Measurements from ENCODE around the gene DDC. TPM values are rescaled to one million over a fixed set of nuclear protein-coding genes. Genes with fewer than 3 reads are reported as not detected.
"Not testable (repeated sequence)": the region's sequence is repeated elsewhere in the genome, so short reads cannot be mapped to it uniquely, and the experiment has no call there.

Gene DDC
- total RNA-seq, 1 donor from 2014 or later = not detected

GRCh38 chr7:50555594-50556140 is 9.5 kb downstream of the DDC start:
- no peak for DNase-seq (ENCODE audit: low spot score)

GRCh38 chr7:50554431-50555322 is 10.5 kb downstream of the DDC start:
- DNase-seq (ENCODE audit: low spot score) = no peak

DNA sequence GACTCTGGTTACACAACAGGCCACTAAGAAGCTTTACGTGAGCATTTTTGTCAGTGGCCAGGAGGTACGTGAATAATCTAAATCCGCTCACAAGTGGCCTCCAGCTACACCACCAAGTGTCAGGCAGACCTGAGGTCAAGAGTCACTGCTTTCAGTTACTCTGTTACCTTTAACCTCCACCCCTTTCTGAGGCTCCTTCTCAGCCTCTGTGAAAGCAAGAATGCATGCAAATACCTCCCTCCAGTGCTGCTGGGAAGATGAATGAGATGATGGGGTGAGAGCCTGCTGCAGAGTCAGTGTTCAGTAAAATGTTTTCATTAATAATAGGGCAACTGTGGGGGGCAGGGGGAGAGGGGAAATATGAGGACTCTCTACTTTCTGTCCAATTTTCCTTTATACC is 11.2 kb downstream of the DDC start:
- DNase-seq (ENCODE audit: low spot score) = no peak

- DNase-seq (ENCODE audit: low spot score) = no peak
Observed at GRCh38 chr7:50552921-50553320, 12.3 kb downstream of the DDC start.

DNA sequence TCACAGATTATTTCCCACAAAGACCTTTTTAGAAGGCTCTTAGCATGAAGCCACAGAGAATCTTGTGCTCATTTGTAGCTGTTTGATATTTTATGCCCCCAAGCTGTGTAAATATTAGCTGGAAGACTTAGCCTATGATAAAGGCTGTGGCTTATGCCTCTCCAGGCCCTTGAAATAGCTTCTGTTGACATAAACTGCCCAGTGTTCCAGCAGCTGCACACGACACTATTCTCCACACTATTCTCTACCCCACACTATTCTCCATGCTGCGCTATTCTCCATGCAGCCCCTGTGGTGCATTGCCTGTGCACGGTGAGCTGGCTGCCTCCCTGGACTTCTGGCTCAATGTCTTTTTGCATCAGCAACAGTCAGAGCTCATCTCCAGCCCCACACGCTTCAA is 13.1 kb downstream of the DDC start:
- no peak for DNase-seq (ENCODE audit: low spot score)

GRCh38 chr7:50545613-50546012 is 19.6 kb downstream of the DDC start:
- not testable (repeated sequence) for DNase-seq (ENCODE audit: low spot score)

DNA sequence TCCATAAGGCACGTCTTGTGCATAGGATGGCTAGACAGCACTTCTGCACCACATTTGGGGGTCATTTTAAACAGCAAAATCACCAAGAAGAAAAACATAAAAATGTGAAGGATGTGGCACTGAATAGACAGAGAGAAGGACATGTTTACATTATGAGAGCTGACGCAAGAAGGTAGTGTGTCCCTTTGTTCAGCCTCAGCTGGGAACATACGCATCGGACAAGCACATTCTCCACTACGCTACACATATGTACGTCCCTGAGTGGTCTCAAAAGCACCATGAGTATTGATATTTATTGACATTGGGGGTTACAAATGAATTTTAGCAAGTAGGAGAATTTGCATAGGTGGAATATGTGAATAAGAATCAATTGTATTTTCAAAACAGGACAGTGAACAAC is 20.2 kb downstream of the DDC start:
- DNase-seq (ENCODE audit: low spot score) = no peak

- no peak for DNase-seq (ENCODE audit: low spot score)
Observed at GRCh38 chr7:50543776-50544442, 21.3 kb downstream of the DDC start.

GRCh38 chr7:50542132-50542531 is 23.1 kb downstream of the DDC start:
- DNase-seq (ENCODE audit: low spot score) = no peak

DNA sequence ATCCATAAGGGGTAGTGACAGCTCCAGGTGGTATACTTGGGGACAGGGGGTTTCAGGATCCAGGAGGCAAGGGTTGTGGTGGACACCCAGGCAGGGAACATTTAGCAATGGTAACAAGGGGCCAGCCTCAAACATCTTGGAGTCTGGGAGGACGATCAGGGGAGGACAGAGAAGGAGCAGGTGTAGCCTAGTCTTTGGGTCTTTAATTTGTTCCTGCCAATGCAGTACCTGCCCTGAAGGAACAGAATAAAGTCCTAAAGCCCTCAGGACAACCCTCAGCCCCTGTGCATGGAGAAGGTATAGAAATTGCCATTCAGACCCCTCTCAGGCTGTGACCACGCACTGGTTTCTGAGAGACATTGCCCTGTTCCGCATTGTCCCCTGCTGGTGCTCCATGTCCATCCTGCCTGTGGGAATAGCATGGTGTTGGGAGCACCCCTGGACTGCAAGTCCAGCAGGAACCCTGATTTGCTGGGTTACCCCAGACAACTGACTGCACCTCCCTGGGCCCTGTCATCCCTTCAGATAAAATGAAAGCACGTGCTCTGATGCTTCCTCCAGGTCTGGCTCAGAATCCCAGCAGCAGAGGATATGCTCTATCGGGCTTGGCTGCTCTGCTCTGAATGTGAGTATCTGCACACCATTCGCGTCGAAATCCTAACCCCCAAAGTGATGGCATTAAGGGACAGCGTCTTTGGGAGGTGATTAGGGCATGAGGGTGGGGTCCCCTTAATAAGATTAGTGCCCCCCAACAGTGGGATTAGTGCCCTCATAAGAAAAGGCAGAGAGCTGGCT is 24.2 kb downstream of the DDC start:
- no peak for DNase-seq (ENCODE audit: low spot score)

- no peak for DNase-seq (ENCODE audit: low spot score)
Observed at GRCh38 chr7:50539725-50540124, 25.5 kb downstream of the DDC start.

- DNase-seq (ENCODE audit: low spot score) = no peak
Observed at GRCh38 chr7:50538478-50538877, 26.7 kb downstream of the DDC start.

- DNase-seq (ENCODE audit: low spot score) = no peak
Observed at GRCh38 chr7:50537417-50537816, 27.8 kb downstream of the DDC start.

DNA sequence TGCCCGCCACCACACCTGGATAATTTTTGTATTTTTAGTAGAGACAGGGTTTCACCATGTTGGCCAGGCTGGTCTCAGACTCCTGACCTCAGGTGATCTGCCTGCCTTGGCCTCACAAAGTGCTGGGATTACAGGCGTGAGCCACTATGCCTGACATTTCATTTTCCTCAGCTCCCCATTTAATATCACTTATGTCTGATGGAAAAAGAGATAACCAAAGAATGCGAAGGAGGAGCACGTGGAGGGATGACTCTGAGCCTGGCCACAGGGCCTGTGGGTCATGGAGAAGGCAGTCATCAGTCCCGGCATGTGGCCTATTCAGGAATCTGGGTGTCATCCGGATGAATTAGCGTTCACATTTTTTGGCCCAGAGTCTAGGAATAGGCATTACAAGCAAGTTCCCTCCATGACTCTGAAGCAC is 29.9 kb downstream of the DDC start:
- not testable (repeated sequence) for DNase-seq (ENCODE audit: low spot score)

DNA sequence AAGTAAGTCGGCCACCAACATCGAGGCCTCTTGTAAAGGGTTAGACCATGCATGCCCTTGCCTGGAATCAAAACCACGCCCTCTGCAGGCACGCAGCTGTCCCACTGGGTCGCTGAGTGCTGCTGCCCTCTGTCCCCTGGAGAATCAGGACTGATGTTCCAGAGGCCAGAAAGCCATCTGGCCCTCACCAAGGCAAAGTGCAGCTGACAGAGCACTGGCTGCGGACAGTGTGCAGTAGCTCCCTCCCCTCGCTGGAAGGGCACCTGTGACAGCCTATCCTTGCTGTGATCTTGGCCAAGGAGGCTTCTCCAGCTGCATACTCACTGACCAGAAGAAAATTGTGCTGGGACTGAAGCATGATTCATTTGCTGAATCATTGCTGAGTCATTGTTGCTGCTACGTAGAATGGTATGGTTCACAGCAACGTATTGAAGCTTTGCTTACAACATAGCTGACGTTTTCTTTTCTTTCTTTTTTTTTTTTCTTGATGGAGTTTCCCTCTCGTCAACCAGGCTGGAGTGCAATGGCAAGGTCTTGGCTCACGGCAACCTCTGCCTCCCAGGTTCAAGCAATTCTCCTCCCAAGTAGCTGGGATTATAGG is 30.4 kb downstream of the DDC start:
- no peak for DNase-seq (ENCODE audit: low spot score)

GRCh38 chr7:50533866-50534265 is 31.3 kb downstream of the DDC start:
- DNase-seq (ENCODE audit: low spot score) = no peak

DNA sequence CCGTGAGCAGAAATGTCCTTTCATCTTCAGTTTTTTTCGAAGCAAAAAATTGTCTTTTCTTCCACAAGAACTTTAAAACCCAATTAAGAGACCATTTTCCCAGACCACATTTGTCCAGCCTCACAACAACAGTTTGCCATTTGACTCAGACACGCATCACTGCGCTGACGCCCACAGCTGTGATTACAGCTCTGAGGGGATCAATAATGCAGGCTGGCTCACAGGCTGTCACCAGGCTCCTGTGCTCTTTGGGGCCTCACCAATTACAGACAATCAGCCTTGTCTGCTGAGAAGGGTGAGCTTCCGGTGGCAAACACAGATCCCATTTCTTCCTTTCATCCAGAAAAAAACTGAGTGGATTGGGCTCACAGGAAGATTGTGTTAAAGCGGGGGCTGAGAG is 33.3 kb downstream of the DDC start:
- DNase-seq (ENCODE audit: low spot score) = no peak

- no peak for DNase-seq (ENCODE audit: low spot score)
Observed at GRCh38 chr7:50531401-50531911, 33.7 kb downstream of the DDC start.

DNA sequence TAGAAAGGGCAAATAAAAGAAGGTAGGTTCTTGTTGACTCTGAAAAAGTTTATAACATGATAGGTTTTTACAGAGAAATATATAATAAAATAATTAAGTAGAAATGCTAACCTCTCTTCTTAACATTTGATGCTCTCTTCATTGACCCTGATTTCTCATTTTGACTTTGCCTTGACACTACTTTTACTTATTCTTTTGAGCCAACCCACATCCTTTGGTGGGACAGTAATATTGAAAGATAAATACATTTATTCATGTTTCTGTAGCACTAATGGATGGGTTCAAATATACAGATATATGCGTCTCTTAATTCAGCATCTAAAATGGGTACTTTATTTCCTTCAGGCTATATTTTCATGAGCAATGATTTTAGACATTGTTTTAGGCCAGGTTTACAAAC is 34.4 kb downstream of the DDC start:
- DNase-seq (ENCODE audit: low spot score) = no peak

DNA sequence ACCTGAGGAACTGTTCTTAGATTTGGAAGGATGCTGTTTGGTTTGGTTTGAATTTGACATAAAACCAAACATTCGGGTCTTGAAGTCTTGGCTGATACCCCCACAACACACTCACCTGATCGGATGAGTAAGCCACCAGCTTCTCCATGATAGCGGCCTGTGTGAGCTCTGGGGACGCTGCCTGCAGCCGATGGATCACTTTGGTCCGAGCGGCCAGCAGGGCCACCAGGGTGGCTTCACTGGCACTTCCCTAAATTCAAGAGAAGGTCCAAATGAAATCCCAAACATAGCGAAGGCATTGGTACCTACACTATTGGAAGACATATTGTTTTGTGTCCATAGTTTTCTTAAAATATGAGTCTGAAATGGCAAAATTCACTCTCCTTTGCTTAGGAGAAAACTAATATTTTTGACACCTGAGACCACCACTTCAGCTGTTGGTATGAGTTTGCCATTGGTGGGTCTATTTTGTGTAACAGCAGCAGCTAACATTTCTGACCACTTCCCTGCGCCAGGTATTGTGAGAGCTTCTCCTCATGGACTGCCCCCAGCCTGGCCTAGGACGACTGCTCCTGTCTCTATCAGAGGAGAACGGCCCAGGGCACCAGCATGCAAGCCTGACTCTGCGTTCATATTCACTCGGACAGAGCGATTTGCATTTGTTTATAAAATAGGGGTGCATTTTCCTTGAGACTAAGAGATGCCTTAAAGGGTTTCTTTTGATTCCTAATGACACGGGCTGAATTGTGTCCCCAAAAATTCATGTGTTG is 35.9 kb downstream of the DDC start:
- DNase-seq (ENCODE audit: low spot score) = no peak
